Activated CD4-positive, alpha-beta T cell treated with anti-CD3 and anti-CD28 coated beads, Interleukin-2, amount 50 U/mL, for 1 hour (primary cell): ENCODE measurements around the gene IER5L.
"Not testable (repeated sequence)": the region's sequence is repeated elsewhere in the genome, so short reads cannot be mapped to it uniquely, and the experiment has no call there.

Experiments used
- DNase-seq: peaks from one replicate; pipeline ENCODE4 v3.0.0-alpha.2; 2020

The IER5L gene

GRCh38 chr9:129138144-129138462 lies 40.0 kb downstream of the IER5L start:
- no peak for DNase-seq

GRCh38 chr9:129137292-129138143 lies 40.5 kb downstream of the IER5L start:
- DNase-seq: no peak

- DNase-seq: no peak
Observed at GRCh38 chr9:129136446-129137035, 41.5 kb downstream of the IER5L start.

GRCh38 chr9:129135476-129135875 lies 42.6 kb downstream of the IER5L start:
- DNase-seq: no peak

- DNase-seq: no peak
Observed at GRCh38 chr9:129133082-129133481, 45.0 kb downstream of the IER5L start.

- DNase-seq: peak; percentile 85
Observed at GRCh38 chr9:129131300-129132145, 46.5 kb downstream of the IER5L start.

- no peak for DNase-seq
Observed at GRCh38 chr9:129130791-129131190, 47.3 kb downstream of the IER5L start.

GRCh38 chr9:129130271-129130670 lies 47.8 kb downstream of the IER5L start:
- not testable (repeated sequence) for DNase-seq

GRCh38 chr9:129128689-129129088 lies 49.4 kb downstream of the IER5L start:
- DNase-seq: no peak

- DNase-seq: no peak
Observed at GRCh38 chr9:129126749-129127618, 51.1 kb downstream of the IER5L start.
